K562 (cell line): ENCODE measurements around the gene FAF2. TPM values are rescaled to one million over a fixed set of nuclear protein-coding genes. Genes with fewer than 3 reads are reported as not detected.

Experiments
- ARNT ChIP-seq, 2 experiments: fragments of 450-650 bp; IDR thresholded peaks; 2 replicates each; pipeline ENCODE4 v1.6.1; 2016; ENCODE audit warnings: mild to moderate bottlenecking in 1 of 2
- CBFA2T2 ChIP-seq: fragments of 450-650 bp; conservative IDR thresholded peaks from 2 replicates; pipeline ENCODE4 v1.6.1; 2017; ENCODE audit warnings: mild to moderate bottlenecking
- CBFA2T3 ChIP-seq: fragments of 450-650 bp; IDR thresholded peaks from 2 replicates; pipeline ENCODE4 v1.6.1; 2017
- ETV6 ChIP-seq, 3 experiments: fragments of 150-350 bp in 1 of 3; sonication (generic) in 1 of 3; formaldehyde crosslinking in 1 of 3; IDR thresholded peaks; 2 replicates each; pipeline versions ENCODE4 v1.6.1 to v1.8.0; 2014 to 2022; ENCODE audit warnings: borderline replicate concordance in 2 of 3, low read depth in 2 of 3, antibody characterized with exemption in 1 of 3, low read length in 1 of 3, mild to moderate bottlenecking in 1 of 3, missing genetic modification reagents in 1 of 3
- FOSL1 ChIP-seq: fragments of 200-800 bp; sonication (Bioruptor generic); conservative IDR thresholded peaks from 2 replicates; pipeline ENCODE4 v1.6.1; 2016; ENCODE audit warnings: missing genetic modification characterization, missing compliant biosample characterization
- GABPB1 ChIP-seq: sonication (generic); formaldehyde crosslinking; IDR thresholded peaks from 2 replicates; pipeline ENCODE4 v1.8.0; 2022; ENCODE audit warnings: mild to moderate bottlenecking, missing genetic modification reagents
- L3MBTL2 ChIP-seq: fragments of 450-650 bp; IDR thresholded peaks from 2 replicates; pipeline ENCODE4 v1.6.1; 2016; ENCODE audit warnings: mild to moderate bottlenecking, moderate library complexity
- MBD1 ChIP-seq: fragments of 250-450 bp; sonication (Bioruptor Pico); IDR thresholded peaks from 2 replicates; pipeline ENCODE4 v1.8.0; 2022; ENCODE audit warnings: inconsistent platforms
- MXI1 ChIP-seq: IDR thresholded peaks from 2 replicates; pipeline ENCODE4 v1.6.1; 2011; ENCODE audit warnings: low read depth, mild to moderate bottlenecking, improper control_type of control experiment, low read length
- NFRKB ChIP-seq: fragments of 450-650 bp; IDR thresholded peaks from 2 replicates; pipeline ENCODE4 v1.6.1; 2016; ENCODE audit warnings: low read depth
- STAT6 ChIP-seq: sonication (generic); formaldehyde crosslinking; IDR thresholded peaks from 2 replicates; pipeline ENCODE4 v1.8.1; 2023; ENCODE audit warnings: mild to moderate bottlenecking, missing genetic modification reagents
- TAF7 ChIP-seq: fragments of 450-650 bp; IDR thresholded peaks from 2 replicates; pipeline ENCODE4 v1.6.1; 2016; ENCODE audit warnings: missing genetic modification characterization, missing compliant biosample characterization
- ZNF586 ChIP-seq: fragments of 450-650 bp; formaldehyde crosslinking; conservative IDR thresholded peaks from 2 replicates; pipeline ENCODE4 v1.4.0; 2020; ENCODE audit warnings: mild to moderate bottlenecking, moderate library complexity
- polyA plus RNA-seq, 8 experiments: library from polyadenylated mRNA; depleted of rRNA in 4 of 8; stranded (reverse) in 5 of 8; unstranded in 3 of 8; fragments of >200 nt; fragmentation: Nextera tagmentation in 2 of 8; fragmentation: Illumina TruSeq in 1 of 8; extraction: Ambion mirVana in 2 of 8; extraction: Trizol in 1 of 8; gene quantifications; 2 replicates each; pipeline versions ENCODE4 v1.2.1 to v1.2.3, GENCODE V29; 2011 to 2014; ENCODE audit warnings: inconsistent platforms in 1 of 8, missing spikeins in 1 of 8
- total RNA-seq, 7 experiments: library from RNA; depleted of rRNA in 6 of 7; stranded (reverse); fragments of >200 nt in 6 of 7; fragmentation: Illumina TruSeq in 2 of 7; extraction: Trizol in 2 of 7; gene quantifications; 2 replicates each; pipeline versions ENCODE4 v1.2.1 to v1.2.3, GENCODE V29; 2011 to 2021; ENCODE audit warnings: low replicate concordance in 1 of 7

Gene FAF2
- total and polyA plus RNA-seq, 9 of the 15 experiments (the other 6 are each of a cell fraction or from before 2014, with no cell fraction given) = 25.0 to 44.6 (median 36.1) TPM

DNA sequence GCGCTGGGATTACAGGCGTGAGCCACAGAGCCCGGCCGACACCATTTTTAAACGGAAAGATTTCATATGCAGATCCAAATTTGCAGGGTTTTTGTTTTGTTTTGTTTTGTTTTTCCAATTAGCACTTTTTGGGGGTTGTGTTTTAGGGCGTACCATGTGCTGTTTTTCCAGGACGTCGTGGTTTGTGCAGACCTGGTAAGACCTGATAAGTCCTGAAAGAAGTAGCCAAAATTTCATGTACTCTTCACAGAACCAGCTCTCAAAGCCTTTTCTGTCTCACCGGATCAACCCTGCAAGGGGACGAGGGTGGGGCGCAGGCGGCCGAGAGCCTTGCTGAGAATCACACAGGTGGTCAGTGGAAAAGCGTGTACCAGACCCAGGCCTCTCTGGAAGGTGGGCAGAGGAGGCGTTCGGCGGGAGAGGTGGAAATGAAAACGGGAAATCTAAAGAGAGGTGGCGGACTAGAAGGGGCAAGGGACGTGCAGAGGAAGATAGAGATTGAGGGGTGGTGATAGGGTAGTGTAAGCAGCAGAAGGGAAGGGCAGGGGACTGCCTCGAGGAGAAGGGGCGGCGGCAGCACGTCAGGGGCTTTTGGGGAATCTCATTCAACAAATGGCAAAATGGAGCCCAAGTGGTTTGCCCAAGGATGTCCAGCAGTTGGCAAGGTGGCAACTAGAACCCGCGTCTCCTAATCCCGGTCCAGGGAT, 1.1 kb upstream of the FAF2 start (continued):
- TF ChIP-seq STAT6 (CRISPR knock-in tag) (0 out of 2 replicates have a peak, but pooled peaks have one; percentile 9), TAF7 (tag) (peak; percentile 38; the same call in 1 of the 2 replicates), ETV6 (IDR thresholded peaks at IDR 0.05; ENCODE audit: borderline replicate concordance in 1 of 2, low read depth in 2 of 2, low read length in 1 of 2) (no peak), ETV6 (CRISPR knock-in tag; IDR thresholded peaks at IDR 0.05; ENCODE audit: borderline replicate concordance) (no peak), NFRKB (no peak), CBFA2T2 (no peak), L3MBTL2 (peak; percentile 47), ARNT (IDR thresholded peaks at IDR 0.05) (0 out of 4 replicates have a peak, but pooled peaks of 1 of the 2 experiments have one; percentile 51), MBD1 (CRISPR knock-in tag) (no peak), MXI1 (no peak), CBFA2T3 (no peak), GABPB1 (CRISPR knock-in tag) (peak; percentile 26; the same call in 1 of the 2 replicates), FOSL1 (tag) (peak; percentile 13; the same call in 1 of the 2 replicates), ZNF586 (CRISPR knock-in tag) (no peak)
